Keratinocyte (primary cell): Measurements from ENCODE around the gene MEAF6. TPM values are rescaled to one million over a fixed set of nuclear protein-coding genes. Genes with fewer than 3 reads are reported as not detected.

Experiments used
- DNase-seq: peaks from one replicate; pipeline ENCODE4 v3.0.0-alpha.2; 2011; ENCODE audit warnings: low read depth, missing footprints, low spot score
- FAIRE-seq: peaks from 2 replicates; lab custom pipeline; 2011; peaks lifted over from hg19 to GRCh38; lab: Jason Lieb, UNC
- H2AFZ ChIP-seq: 2 replicates; pipeline ENCODE4 v1.6.0; 2012; ENCODE audit warnings: low read length, control low read depth, inconsistent platforms; ENCODE audit not compliant: control insufficient read depth
- H3K27ac ChIP-seq: 2 replicates; pipeline ENCODE4 v1.5.1; 2011; ENCODE audit warnings: low read length; ENCODE audit not compliant: control insufficient read depth, insufficient read depth
- H3K27me3 ChIP-seq: 3 replicates; pipeline ENCODE4 v1.6.0; 2011; ENCODE audit warnings: low read length; ENCODE audit not compliant: control insufficient read depth, insufficient read depth; ENCODE audit errors: extremely low read depth
- H3K36me3 ChIP-seq, 2 experiments: 2 replicates in 1 of 2; 3 replicates in 1 of 2; pipeline ENCODE4 v1.5.1; 2011; ENCODE audit warnings: low read length in 2 of 2, mild to moderate bottlenecking in 1 of 2; ENCODE audit not compliant: control insufficient read depth in 2 of 2, insufficient read depth in 2 of 2; ENCODE audit errors: extremely low read depth in 1 of 2
- H3K4me1 ChIP-seq: 3 replicates; pipeline ENCODE4 v1.5.1; 2011; ENCODE audit warnings: low read length; ENCODE audit not compliant: control insufficient read depth, insufficient read depth; ENCODE audit errors: extremely low read depth
- H3K4me2 ChIP-seq: 3 replicates; pipeline ENCODE4 v1.6.0; 2011; ENCODE audit warnings: low read depth, low read length; ENCODE audit not compliant: control insufficient read depth, insufficient read depth; ENCODE audit errors: extremely low read depth
- H3K4me3 ChIP-seq, 3 experiments: fragments of 200-600 bp in 1 of 3; sonication (generic) in 1 of 3; 2 replicates in 2 of 3; 3 replicates in 1 of 3; pipeline ENCODE4 v1.5.1; 2011 to 2016; ENCODE audit warnings: low read length in 3 of 3, mild to moderate bottlenecking in 3 of 3, control low read depth in 2 of 3, inconsistent platforms in 1 of 3, low read depth in 1 of 3, mixed read lengths in 1 of 3, mixed run types in 1 of 3, moderate library complexity in 1 of 3; ENCODE audit not compliant: control insufficient read depth in 2 of 3, insufficient read depth in 2 of 3; ENCODE audit errors: extremely low read depth in 1 of 3
- H3K79me2 ChIP-seq: 2 replicates; pipeline ENCODE4 v1.6.0; 2012; ENCODE audit warnings: low read length; ENCODE audit not compliant: control insufficient read depth, insufficient read depth
- H3K9ac ChIP-seq: 3 replicates; pipeline ENCODE4 v1.6.0; 2011; ENCODE audit warnings: low read length; ENCODE audit not compliant: control insufficient read depth, insufficient read depth; ENCODE audit errors: extremely low read depth
- H3K9me1 ChIP-seq: 3 replicates; pipeline ENCODE4 v1.6.0; 2011; ENCODE audit warnings: low read length; ENCODE audit not compliant: control insufficient read depth, insufficient read depth; ENCODE audit errors: extremely low read depth
- H3K9me3 ChIP-seq: 2 replicates; pipeline ENCODE4 v1.5.1; 2012; ENCODE audit warnings: low read depth, low read length; ENCODE audit not compliant: control insufficient read depth
- H4K20me1 ChIP-seq: 3 replicates; pipeline ENCODE4 v1.6.0; 2011; ENCODE audit warnings: low read length; ENCODE audit not compliant: control insufficient read depth, insufficient read depth; ENCODE audit errors: extremely low read depth
- CTCF ChIP-seq, 3 experiments: IDR thresholded peaks in 1 of 3; conservative IDR thresholded peaks in 1 of 3; optimal IDR thresholded peaks in 1 of 3; 2 replicates in 2 of 3; 3 replicates in 1 of 3; pipeline versions ENCODE3 to v1.5.1; 2011; ENCODE audit warnings: low read length in 3 of 3, mild to moderate bottlenecking in 3 of 3, moderate library complexity in 2 of 3, control low read depth in 1 of 3, inconsistent platforms in 1 of 3; ENCODE audit not compliant: insufficient read depth in 2 of 3; ENCODE audit errors: extremely low read depth in 1 of 3
- EZH2 ChIP-seq: IDR thresholded peaks from one replicate; pipeline ENCODE4 v1.6.1; 2012; ENCODE audit warnings: inconsistent platforms, mild to moderate bottlenecking, low read length, moderate library complexity
- dilution Hi-C: fragments of 300-500 bp; cut with MboI; formaldehyde crosslinking; loops from one replicate; pipeline ENCODE4 v1.7.0; 2020; ENCODE audit warnings: low sequenced_read_pairs; ENCODE audit not compliant: extremely low pct_ligation_motif_present
- polyA plus RNA-seq, 5 experiments: library from polyadenylated mRNA; depleted of rRNA in 3 of 5; stranded (reverse) in 3 of 5; stranded (forward) in 1 of 5; unstranded in 1 of 5; fragments of >200 nt; gene quantifications; 1 replicate in 1 of 5; 2 replicates in 3 of 5; 3 replicates in 1 of 5; pipeline versions ENCODE4 v1.2.1 to v1.2.3, GENCODE V29; 2011 to 2012; ENCODE audit warnings: missing spikeins in 2 of 5, low read depth in 1 of 5, low replicate concordance in 1 of 5

The MEAF6 gene
- polyA plus RNA-seq, 1 donor (not counting 4 experiments of a cell fraction or from before 2014, with no cell fraction given): 51.9 TPM

- peaks cover 22% of the 10 kb centered on the region for H4K20me1 ChIP-seq
- H3K4me1 ChIP-seq: peaks cover 73% of the 10 kb centered on the region
- H3K9me1 ChIP-seq: peaks cover 8% of the 10 kb centered on the region
- no peak overlapping the region for H3K4me2 ChIP-seq
- no peak overlapping the region for H2AFZ ChIP-seq
- H3K79me2 ChIP-seq: peaks cover 41% of the 10 kb centered on the region
- no peak for TF ChIP-seq CTCF (optimal IDR thresholded peaks at IDR 0.05 in 1 of 3, IDR thresholded peaks at IDR 0.05 in 1 of 3, conservative IDR thresholded peaks at IDR 0.05 in 1 of 3; ENCODE audit: extremely low read depth in 1 of 3, insufficient read depth in 2 of 3, low read length in 3 of 3)
- no peak for TF ChIP-seq EZH2
- peak overlapping the region; percentile 18 for H3K9ac ChIP-seq
- DNase-seq (no peak), FAIRE-seq (no peak)
- no peaks in the 10 kb centered on the region for H3K9me3 ChIP-seq
- H3K27ac ChIP-seq: no peak overlapping the region
- dilution Hi-C loops: no loop called here
- H3K4me3 ChIP-seq: no peak overlapping the region
- peaks cover 36 to 48% of the 10 kb centered on the region in 2 experiments for H3K36me3 ChIP-seq
- H3K27me3 ChIP-seq: no peaks in the 10 kb centered on the region
These were observed 31.5 kb downstream of the MEAF6 start for GRCh38 chr1:37482796-37483744.

- no peak overlapping the region for H3K4me2 ChIP-seq
- no peak overlapping the region for H2AFZ ChIP-seq
- FAIRE-seq: no peak
- H3K79me2 ChIP-seq: peaks cover 49% of the 10 kb centered on the region
- peak overlapping the region; percentile 18 for H3K9ac ChIP-seq
- TF ChIP-seq EZH2: no peak
- TF ChIP-seq CTCF (optimal IDR thresholded peaks at IDR 0.05 in 1 of 3, IDR thresholded peaks at IDR 0.05 in 1 of 3, conservative IDR thresholded peaks at IDR 0.05 in 1 of 3; ENCODE audit: extremely low read depth in 1 of 3, insufficient read depth in 2 of 3, low read length in 3 of 3): no peak
- H4K20me1 ChIP-seq: peaks cover 22% of the 10 kb centered on the region
- dilution Hi-C loops: no loop called here
- peak; percentile 33 for DNase-seq
- peak overlapping the region; percentile 99 for H3K27ac ChIP-seq
- peaks cover 40 to 55% of the 10 kb centered on the region in 2 experiments for H3K36me3 ChIP-seq
- H3K27me3 ChIP-seq: no peaks in the 10 kb centered on the region
- H3K9me3 ChIP-seq: no peaks in the 10 kb centered on the region
- H3K4me1 ChIP-seq: peaks cover 78% of the 10 kb centered on the region
- H3K4me3 ChIP-seq: no peak overlapping the region
- H3K9me1 ChIP-seq: peaks cover 8% of the 10 kb centered on the region
These were observed 32.4 kb downstream of the MEAF6 start for GRCh38 chr1:37482004-37482785.
